HL-60 (cell line): Measurements from ENCODE around the gene LAMA2.

Source experiments
- DNase-seq, 2 experiments: peaks; one replicate each; pipeline ENCODE4 v3.0.0-alpha.2; 2010 to 2020; ENCODE audit warnings: low read depth in 1 of 2, low spot score in 1 of 2
- H3K27ac ChIP-seq: fragments of 250-450 bp; sonication (Bioruptor Pico); replicated peaks from 2 replicates; pipeline ENCODE4 v1.5.1; 2020; ENCODE audit warnings: mild to moderate bottlenecking, moderate library complexity
- H3K27me3 ChIP-seq: fragments of 250-450 bp; sonication (Bioruptor Pico); 2 replicates; pipeline ENCODE4 v1.5.1; 2021; ENCODE audit warnings: mild to moderate bottlenecking, moderate library complexity; ENCODE audit not compliant: insufficient read depth, poor library complexity, severe bottlenecking
- H3K4me3 ChIP-seq: replicated peaks from 2 replicates; pipeline ENCODE4 v1.5.1; 2011; ENCODE audit warnings: mild to moderate bottlenecking, control low read depth, low read length; ENCODE audit not compliant: insufficient read depth
- CTCF ChIP-seq: IDR thresholded peaks from one replicate; pipeline ENCODE4 v1.5.1; 2011; ENCODE audit warnings: low read length, control low read depth, inconsistent platforms; ENCODE audit not compliant: insufficient read depth
- GABPA ChIP-seq: IDR thresholded peaks from 2 replicates; pipeline ENCODE4 v1.6.1; 2012; ENCODE audit warnings: low read depth
- POLR2AphosphoS5 ChIP-seq: IDR thresholded peaks from 2 replicates; pipeline ENCODE4 v1.6.1; 2012; ENCODE audit warnings: low read depth
- REST ChIP-seq: IDR thresholded peaks from 2 replicates; pipeline ENCODE4 v1.6.1; 2012; ENCODE audit warnings: low read depth; ENCODE audit not compliant: insufficient replicate concordance
- SPI1 ChIP-seq: IDR thresholded peaks from 2 replicates; pipeline ENCODE4 v1.6.1; 2012; ENCODE audit warnings: low read depth, mild to moderate bottlenecking, borderline replicate concordance

LAMA2 gene

GRCh38 chr6:129432738-129433137 lies 549.8 kb downstream of the LAMA2 start:
- DNase-seq: no peak
- no peak for TF ChIP-seq POLR2AphosphoS5
- no peak overlapping the region for H3K4me3 ChIP-seq

GRCh38 chr6:129434091-129434490 lies 551.2 kb downstream of the LAMA2 start:
- no peak for DNase-seq
- Histone ChIP-seq H3K27ac (no peak overlapping the region), H3K27me3 (no peaks in the 10 kb centered on the region), H3K4me3 (no peak overlapping the region)
- no peak for TF ChIP-seq CTCF
- no peak for TF ChIP-seq GABPA

More at GRCh38 chr6:129432738-129433137, 549.8 kb downstream of the LAMA2 start:
- Histone ChIP-seq H3K27ac (no peak overlapping the region), H3K27me3 (no peaks in the 10 kb centered on the region)

GRCh38 chr6:129440691-129441090 lies 557.8 kb downstream of the LAMA2 start:
- H3K27ac ChIP-seq: no peak overlapping the region
- peaks cover 2% of the 10 kb centered on the region for H3K27me3 ChIP-seq
- no peak for DNase-seq
- H3K4me3 ChIP-seq: no peak overlapping the region
- TF ChIP-seq SPI1 (no peak), POLR2AphosphoS5 (no peak), REST (no peak), CTCF (no peak)

GRCh38 chr6:129444683-129445082 lies 561.7 kb downstream of the LAMA2 start:
- no peak for TF ChIP-seq GABPA
- no peak for TF ChIP-seq REST
- no peak for TF ChIP-seq CTCF
- Histone ChIP-seq H3K4me3 (no peak overlapping the region), H3K27me3 (peaks cover 2% of the 10 kb centered on the region), H3K27ac (no peak overlapping the region)
- DNase-seq: no peak
